NCI-H345 (cell line): ENCODE measurements around the gene GSPT1.
"Not testable (repeated sequence)": the region's sequence is repeated elsewhere in the genome, so short reads cannot be mapped to it uniquely, and the experiment has no call there.

Experiments used
- DNase-seq: peaks from one replicate; lab custom pipeline; 2025; lab: John Stamatoyannopoulos, UW

Gene GSPT1

DNA sequence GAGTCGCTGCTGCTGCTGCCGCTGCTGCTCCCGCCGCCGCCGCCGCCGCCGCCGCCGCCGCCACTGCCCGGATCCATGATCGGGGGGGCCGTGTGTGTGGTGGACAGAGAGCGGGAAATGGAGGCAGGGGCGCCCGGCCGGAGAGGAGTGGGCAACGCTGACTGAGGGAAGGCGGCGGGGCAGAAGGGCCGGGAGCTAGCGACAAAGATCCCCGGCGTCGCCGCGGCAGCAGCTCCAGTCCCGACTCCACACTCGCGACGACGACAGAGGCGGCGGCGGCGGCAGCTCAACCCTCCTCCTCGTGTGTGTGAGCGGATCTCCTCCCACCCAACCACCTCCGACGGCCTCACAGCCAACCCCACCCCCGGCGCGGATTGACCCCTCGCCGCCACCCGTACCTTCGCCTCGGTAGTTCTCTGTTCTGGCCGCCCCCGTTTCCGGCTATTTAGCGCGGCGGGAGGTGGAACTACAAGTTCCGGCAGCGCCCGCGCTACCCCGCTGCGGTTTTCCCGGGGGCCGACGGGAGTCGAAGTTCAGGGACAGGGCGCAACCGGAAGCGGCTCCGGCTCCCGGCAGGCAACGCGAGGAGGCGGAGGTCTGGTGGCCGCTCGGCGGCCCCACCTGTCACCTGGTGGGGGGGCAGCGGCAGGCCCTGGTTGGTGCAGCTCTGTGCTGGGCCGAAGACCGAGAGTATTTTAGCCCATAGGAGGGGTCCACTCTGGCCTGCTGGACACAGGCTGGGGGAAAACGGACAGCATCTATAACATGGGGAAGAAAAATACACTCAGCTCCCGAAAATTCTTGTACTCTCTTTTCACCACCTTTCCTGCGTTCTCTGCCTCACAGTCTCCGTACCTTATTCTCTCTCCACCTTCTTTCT lies at the start of gene GSPT1:
GSPT1 (minus strand) TSS at position 313 of the 880 bp plus-strand sequence; CDS start at position 77, 236 bp downstream.
- peak; percentile 99 for DNase-seq

DNA sequence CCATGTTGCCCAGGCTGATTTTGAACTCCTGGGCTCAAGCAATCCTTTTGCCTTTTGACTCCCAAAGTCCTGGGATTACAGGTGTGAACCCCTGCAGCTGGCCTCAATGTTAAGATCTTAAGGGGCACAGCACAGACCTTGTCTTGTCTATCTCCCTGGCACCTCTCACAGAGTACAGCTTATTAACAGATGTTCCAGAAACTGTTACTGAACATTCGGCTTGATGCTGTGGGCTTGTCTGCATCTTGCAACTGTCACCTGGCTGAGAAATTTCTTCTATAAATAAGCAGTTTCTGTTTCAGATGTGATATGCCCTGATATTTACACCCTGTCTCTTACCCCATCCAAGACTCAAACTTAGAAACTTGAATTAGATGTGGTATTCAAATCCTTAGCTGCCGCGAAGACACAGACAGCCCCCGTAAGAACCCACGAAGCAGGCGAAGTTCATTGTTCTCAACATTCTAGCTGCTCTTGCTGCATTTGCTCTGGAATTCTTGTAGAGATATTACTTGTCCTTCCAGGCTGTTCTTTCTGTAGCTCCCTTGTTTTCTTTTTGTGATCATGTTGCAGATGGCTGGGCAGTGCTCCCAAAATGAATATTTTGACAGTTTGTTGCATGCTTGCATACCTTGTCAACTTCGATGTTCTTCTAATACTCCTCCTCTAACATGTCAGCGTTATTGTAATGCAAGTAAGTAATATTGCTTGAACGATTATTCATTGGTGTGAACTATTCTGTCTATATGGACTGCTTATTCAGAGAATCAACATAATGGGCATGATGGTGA lies 49.2 kb upstream of the GSPT1 start, which contains the start of gene TNFRSF17:
TNFRSF17 (plus strand) TSS at position 450 of the 791 bp plus-strand sequence; CDS start at position 565, 115 bp downstream.
- DNase-seq, result no peak

DNA sequence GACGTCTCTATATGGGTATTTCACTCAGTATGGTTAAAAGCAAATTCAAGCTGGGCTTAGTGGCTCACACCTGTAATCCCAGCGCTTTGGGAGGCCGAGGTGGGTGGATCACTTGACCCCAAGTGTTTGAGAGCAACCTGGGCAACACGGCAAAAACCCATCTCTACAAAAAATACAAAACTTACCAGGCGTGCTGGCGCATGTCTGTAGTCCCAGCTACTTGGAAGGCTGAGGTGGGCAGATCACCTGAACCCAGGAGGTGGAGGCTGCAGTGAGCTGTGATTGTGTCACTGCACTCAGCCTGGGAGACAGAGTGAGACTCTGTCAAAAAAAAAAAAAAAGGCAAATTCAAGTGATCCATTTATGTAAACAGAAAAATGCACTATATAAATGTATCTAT lies 48.0 kb upstream of the GSPT1 start:
- no peak for DNase-seq

DNA sequence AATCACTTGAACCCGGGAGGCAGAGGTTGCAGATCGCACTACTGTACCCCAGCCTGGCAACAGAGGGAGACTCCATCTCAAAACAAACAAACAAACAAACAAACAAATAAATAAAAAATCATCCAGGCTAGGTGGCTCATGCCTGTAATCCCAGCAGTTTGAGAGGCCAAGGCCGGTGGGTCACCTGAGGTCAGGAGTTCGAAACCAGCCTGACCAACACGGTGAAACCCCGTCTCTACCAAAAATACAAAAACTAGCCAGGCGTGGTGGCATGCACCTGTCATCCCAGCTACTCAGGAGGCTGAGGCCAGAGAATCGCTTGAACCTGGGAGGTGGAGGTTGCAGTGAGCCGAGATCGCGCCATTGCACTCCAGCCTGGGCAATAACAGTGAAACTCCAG lies 47.2 kb upstream of the GSPT1 start:
- DNase-seq, result not testable (repeated sequence)

DNA sequence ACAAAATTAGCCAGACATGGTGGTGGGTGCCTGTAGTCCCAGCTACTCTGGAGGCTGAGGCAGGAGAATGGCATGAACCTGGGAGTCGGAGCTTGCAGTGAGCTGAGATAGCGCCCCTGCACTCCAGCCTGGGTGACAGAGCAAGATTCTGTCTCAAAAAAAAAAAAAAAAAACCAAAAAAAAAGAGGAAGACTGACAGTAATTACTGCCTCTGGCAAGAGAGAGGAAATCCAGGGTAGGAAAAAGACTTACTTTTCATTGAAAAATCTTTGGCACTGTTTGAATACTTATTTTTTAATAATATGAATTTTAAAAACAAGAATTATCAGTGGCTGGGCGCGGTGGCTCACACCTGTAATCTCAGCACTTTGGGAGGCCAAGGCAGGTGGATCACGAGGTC lies 46.7 kb upstream of the GSPT1 start:
- DNase-seq, result not testable (repeated sequence)

DNA sequence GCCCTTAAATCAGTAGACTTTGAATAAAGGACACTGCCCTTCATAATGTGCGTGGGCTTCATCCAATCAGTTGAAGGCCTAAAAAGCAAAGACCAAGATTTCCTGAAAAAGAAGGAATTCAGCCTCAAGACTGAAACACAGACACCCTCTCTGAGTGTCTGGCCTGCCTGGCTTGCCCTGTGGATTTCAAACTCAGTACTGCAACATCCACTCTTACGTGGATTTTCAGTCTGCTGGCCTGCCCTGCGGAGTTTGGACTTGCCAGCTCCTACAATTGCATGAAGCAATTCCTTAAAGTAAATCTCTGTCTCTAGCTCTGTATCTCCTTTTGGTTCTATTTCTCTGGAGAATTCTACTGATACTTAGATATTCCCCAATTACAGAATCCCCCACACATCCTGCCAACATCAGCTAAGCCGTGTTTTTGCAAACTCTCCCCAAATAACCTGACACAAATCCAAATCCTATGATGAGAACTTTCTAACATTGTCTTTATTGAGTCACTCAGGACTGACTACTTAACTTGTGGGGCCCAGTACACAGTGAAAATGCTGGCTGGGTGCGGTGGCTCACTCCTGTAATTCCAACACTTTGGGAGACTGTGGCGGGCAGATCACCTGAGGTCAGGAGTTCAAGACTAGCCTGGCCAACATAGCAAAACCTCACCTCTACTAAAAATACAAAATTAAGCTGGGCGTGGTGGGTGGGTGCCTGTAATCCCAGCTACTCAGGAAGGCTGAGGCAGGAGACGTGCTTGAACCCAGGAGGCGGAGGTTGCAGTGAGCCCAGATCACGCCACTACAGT lies 42.0 kb upstream of the GSPT1 start:
- no peak for DNase-seq

DNA sequence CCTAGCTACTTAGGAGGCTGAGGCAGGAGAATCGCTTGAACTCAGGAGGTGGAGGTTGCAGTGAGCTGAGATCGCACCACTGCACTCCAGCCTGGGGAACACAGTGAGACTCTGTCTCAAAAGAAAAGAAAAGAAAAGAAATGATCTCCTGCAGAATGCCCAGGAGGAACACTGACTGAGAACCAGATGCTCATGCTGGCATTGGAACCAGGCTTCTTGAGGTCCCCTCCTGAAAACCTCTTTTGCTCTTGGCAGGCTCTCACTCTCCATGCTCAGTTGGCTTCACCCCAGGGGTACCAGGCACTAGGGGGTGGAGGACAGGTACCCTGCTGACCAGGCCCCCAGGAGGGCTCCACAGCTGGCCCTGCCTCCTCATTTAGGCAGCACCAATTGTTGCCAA lies 40.8 kb upstream of the GSPT1 start:
- DNase-seq, result no peak

DNA sequence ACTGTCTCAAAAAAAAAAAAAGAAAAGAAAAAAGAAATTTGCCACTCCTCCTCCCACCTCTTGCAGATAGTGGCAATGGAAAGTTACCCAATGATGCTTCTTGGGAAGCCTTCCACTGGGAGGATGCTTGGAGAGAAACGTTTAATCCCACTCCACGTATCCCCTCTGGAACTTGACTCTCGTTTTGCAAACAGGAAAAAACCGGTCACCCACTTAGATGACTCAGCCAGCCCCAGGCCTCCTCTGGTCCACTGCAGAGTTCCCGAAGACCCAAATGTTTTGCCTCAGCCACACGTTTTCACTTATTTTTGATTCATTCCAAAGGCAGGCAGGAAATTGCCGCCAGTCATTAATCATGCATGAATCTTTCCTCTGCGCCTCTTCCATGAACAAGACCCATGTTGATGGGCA lies 40.0 kb upstream of the GSPT1 start:
- no peak for DNase-seq

DNA sequence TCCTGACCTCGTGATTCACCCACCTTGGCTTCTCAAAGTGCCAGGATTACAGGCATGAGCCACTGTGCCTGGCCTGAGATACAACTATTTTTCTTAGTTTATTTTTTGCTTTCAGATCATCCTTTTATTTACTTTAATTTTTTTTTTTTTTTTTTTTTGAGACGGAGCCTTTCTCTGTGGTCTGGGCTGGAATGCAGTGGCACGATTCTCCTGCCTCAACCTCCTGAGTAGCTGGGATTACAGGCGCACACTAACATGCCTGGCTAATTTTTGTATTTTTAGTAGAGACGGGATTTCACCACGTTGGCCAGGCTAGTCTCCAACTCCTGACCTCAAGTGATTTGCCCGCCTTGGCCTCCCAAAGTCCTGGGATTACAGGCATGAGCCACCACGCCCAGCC lies 37.8 kb upstream of the GSPT1 start:
- not testable (repeated sequence) for DNase-seq

DNA sequence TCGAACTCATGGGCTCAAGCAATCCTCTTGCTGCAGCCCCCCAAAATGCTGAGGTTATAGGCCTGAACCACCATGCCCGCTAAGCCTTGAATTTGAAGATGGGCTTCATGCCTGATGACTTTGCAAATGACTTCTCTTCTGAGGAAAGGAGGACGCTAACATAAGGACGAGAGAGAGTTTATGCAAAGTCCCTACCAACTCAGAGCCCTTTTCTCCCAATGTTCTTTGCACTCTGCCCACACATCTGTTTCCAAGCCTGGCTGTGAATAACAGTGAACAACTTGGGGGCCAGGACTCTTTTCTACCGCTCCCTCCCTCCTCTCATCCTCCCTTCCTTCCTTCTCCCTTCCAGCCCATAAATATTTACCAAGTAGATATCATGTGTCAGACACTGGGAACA lies 34.6 kb upstream of the GSPT1 start:
- no peak for DNase-seq

DNA sequence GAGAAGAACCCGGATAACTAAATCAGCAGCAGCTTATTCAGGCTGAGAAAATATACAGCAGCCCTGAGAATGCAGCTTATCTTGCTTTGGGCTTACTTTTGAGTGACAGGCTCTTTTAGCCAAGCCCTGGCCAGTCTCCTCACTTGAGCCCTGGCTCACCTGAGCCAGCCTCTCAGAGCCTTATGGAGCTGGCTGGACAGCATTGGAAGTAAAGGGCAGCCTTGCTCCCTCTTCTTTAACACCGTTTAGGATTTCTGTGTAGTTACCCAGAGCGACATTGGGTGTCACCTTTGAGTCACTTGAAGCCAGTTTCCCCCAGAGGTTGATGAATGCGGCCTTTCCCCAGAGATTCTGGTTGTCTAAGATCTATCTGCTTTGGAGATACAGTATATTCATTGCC lies 33.8 kb upstream of the GSPT1 start:
- DNase-seq, result peak; percentile 41

DNA sequence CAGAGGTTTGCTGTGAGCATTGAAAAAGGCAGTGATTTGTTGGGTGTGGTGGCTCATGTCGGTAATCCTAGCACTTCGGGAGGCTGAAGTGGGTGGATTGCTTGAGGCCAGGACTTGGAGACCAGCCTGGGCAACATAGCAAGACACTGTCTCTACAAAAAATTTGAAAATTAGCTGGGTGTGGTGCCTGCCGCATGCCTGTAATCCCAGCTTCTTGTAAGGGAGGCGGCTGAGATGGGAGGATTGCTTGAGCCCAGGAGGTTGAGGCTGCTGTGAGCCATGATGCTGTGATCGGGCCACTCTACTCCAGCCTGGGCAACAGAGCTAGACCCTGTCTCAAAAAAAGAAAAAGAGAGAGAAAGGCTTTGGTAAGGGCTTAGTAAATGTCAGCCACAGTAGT lies 33.1 kb upstream of the GSPT1 start:
- no peak for DNase-seq

DNA sequence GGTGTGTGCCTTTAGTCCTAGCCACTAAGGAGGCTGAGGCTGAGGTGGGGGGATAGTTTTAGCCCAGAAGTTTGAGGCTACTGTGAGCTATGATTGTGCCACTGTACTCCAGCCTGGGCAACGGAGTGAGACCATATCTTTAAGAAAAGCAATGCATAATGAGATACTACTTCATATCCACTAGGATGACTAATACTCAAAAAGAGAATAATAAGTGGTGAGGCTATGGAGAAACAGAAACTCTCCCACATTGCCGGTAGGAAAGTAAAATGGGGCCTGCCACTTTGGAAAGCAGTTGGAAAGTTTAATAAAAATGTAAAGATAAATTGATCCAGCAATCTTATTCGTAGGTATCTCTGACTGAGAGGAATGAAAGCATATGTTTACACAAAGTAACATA lies 30.7 kb upstream of the GSPT1 start:
- no peak for DNase-seq

DNA sequence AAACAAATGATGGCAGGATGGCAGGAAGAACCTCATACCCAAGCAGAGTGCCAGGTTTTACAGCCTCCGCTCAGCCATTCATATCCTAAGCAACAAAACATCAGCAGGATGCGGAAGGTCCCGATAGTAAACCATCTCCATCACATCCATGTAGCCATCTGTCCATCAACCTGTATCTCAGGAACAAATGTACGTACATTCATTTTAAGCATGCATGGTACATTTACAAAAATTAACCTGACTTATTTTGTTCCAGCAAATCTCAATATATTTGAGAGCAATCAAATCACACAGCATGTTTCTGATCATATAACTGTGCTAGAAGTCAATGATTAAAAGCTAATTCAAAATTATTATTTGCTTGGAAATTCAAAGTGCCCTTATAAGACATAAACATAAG lies 26.2 kb upstream of the GSPT1 start, which contains the start of gene NPIPB2:
NPIPB2 (minus strand) TSS at position 101 of the 400 bp plus-strand sequence; CDS start at position 101, 0 bp downstream.
- DNase-seq, result not testable (repeated sequence)

DNA sequence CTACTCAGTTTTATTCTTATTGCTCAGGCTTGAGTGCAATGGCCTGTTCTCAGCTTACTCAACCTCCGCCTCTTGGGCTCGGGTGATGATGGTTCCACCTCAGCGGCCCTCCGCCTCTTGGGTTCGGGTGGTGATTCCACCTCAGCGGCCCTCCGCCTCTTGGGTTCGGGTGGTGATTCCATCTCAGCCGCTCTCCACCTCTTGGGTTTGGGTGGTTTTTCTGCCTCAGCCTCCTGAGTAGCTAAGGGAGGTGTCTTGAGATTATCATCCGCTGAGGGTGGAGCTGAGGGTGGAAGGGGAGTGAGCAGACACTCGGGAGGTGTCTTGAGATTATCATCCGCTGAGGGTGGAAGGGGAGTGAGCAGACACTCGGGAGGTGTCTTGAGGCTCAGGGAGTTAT lies 11.6 kb upstream of the GSPT1 start:
- DNase-seq, result not testable (repeated sequence)

DNA sequence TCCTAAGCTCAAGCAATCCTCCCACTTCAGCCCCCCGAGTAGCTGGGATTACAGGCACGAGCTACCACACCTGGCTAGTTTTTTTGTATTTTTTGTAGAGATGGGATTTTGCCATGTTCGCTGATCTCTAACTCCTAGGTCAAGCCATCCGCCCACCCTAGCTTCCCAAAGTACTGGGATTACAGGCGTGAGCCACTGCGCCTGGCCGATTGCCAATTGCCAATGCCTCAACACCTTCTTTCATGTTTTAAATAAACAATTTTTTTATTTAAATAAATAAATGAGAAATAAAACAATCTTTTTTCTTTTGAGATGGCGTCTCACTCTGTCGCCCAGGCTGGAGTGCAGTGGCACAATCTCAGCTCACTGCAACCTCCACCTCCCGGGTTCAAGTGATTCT lies 8.3 kb upstream of the GSPT1 start:
- not testable (repeated sequence) for DNase-seq

DNA sequence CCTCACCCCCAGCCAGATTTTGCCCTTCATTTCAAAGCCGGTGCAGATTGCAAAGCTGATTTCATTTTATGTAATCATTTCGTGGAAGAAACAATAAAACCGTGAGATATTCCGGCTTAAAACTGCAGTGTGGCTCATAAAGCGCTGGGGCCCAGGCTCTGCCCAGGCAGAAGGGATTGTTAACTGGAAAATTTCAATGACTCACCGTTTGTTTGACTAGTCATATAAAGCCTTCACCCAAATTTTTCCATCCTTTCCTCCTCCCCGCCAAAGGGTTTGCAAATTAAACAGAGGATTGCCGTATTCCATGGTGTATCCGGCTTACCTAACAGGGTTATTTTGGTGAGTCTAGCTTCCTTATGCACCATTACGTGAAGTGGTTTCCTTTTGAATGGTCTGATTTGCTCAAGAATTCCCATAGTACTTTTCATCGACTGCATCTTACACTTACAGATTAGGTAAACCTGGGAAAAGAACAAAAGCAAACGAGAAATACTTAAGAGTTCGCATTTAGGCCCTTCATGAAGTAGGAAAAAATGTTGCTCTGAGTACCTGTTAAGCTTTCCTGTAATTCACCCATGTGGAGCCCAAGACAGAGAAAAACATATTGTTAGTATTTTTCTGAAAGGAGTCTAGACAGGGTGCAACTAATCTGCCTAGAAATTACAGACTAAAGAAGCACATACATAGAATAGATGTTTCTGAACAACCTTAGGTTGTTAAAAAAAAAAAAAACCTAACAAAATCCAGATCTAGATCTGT lies 949 bp upstream of the GSPT1 start:
- DNase-seq, result no peak

DNA sequence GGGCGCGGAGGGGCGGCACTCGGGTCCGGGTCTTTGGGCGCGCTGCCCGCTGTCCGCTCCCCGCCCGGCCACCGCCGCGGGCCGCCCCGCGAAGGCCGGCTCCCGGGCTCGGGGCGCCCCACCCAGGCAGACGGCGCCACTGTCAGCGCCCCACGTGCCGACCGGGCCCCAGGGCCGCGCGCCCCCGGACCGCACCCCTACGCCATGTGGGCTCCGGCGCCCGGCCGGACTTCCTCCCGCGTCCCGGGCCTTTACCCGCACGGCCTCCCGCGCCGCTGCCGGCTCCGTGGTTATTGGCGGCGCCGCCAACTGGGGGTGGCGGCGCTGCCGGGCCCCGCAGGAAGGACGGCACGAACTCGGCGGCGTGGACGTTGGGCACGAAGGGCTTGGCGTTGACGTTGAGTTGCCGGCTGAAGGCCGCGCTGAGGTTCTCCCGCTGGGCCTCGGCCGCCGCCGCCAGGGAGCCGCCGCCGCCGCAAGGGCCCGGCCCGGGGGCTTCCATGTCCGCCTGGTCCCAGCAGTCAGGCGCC lies 577 bp downstream of the GSPT1 start:
- DNase-seq, result no peak

DNA sequence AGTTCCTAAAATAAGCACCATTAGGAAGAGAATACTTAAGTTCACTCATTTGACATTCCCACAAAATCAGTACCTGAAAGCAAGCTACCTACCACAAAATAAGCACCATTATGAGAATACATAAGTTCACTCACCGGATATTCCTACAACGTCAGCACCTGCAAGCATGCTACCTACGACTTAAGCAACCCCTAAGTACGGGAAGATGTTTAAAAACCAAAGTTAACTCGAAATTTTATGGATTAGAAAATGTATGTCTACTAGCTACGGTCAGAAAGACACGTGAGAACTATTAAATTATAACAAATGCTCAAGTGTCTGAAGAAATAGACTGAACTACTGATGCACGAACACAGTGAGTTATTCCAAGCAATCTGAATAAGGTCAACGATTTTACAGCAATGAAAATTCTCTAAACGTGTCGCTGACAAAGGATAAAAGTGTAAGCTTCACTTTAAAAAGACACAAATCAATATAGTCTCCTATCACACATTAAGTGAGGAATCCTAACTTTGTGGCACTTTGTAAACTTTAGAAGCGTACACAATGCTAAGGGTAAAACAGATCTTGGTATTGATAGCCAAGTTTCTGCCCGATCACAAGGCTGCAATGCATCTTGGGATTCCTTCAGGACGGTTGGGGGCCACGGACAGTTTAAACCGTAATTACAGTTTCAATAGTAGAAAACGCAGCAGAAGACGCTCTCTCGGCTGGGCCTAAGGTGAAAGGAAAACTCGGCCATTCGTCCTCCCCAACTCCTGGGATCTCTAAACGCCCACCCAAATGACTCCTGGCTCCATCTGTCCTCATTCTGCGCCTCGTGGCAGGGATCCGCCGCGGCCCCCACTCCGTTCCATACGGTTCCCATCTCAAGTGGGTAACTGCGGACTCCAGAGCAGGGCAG lies 1.3 kb downstream of the GSPT1 start:
- DNase-seq, result no peak
